ENCODE data around the gene HECA. TPM values are rescaled to one million over a fixed set of nuclear protein-coding genes. Genes with fewer than 3 reads are reported as not detected.

HECA gene
- total RNA-seq, 1 donor: 22.9 TPM

GRCh38 chr6:139124887-139125672 is 9.8 kb upstream of the HECA start:
- peak; percentile 76 for DNase-seq (ENCODE audit: low read depth)
- no peak overlapping the region for H3K4me3 ChIP-seq (ENCODE audit: low read depth, low read length)
- TF ChIP-seq CTCF (IDR thresholded peaks at IDR 0.05; ENCODE audit: insufficient read depth, low read depth, low read length): peak; percentile 59

- peak; percentile 81 for DNase-seq (ENCODE audit: low read depth)
- no peak overlapping the region for H3K4me3 ChIP-seq (ENCODE audit: low read depth, low read length)
- no peak for TF ChIP-seq CTCF (IDR thresholded peaks at IDR 0.05; ENCODE audit: insufficient read depth, low read depth, low read length)
Observed at GRCh38 chr6:139126255-139126654, 8.6 kb upstream of the HECA start.

DNA sequence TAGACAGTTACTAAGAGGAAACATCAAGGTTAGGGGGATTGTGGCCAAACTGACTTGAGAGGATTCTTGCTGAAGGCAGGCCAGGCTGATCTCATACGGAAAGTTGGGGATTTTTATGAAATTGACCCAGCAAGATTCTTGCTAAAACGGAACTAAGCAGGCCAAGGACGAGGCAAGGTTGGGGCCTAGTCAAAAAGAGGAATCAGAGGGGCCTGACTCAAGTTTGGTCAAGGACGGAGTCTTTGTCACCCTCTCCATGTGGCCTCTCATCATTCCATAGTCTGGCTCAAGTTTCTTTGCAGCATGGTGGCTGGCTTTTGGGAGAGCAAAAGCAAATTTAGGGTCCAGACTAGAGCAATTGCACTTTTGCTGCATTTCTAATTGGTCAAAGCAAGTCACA is 7.9 kb upstream of the HECA start:
- DNase-seq (ENCODE audit: low read depth): no peak
- TF ChIP-seq CTCF (IDR thresholded peaks at IDR 0.05; ENCODE audit: insufficient read depth, low read depth, low read length): no peak
- no peak overlapping the region for H3K4me3 ChIP-seq (ENCODE audit: low read depth, low read length)

DNA sequence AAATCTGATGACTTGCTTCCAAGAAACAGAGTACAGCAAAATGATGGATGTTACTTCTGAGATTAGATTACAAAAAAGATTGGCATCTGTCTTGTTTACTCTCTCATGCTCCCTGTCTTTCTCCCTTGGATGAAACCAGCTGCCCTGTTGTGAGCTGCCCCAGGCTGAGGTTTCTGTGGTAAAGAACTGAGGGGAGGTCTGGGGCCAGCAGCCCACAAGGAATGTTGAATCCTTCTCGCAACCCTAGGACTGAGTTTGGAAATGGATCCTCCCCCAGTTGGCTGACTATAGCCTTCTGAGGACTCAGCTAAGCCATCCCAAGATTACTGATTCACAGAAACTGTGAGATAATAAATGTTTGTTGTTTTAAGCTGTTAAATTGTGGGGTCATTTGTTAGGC is 5.6 kb upstream of the HECA start:
- no peak for TF ChIP-seq CTCF (IDR thresholded peaks at IDR 0.05; ENCODE audit: insufficient read depth, low read depth, low read length)
- no peak for DNase-seq (ENCODE audit: low read depth)
- no peak overlapping the region for H3K4me3 ChIP-seq (ENCODE audit: low read depth, low read length)

GRCh38 chr6:139131736-139132280 is 3.1 kb upstream of the HECA start:
- DNase-seq (ENCODE audit: low read depth): no peak
- TF ChIP-seq CTCF (IDR thresholded peaks at IDR 0.05; ENCODE audit: insufficient read depth, low read depth, low read length): no peak
- H3K4me3 ChIP-seq (ENCODE audit: low read depth, low read length): no peak overlapping the region

DNA sequence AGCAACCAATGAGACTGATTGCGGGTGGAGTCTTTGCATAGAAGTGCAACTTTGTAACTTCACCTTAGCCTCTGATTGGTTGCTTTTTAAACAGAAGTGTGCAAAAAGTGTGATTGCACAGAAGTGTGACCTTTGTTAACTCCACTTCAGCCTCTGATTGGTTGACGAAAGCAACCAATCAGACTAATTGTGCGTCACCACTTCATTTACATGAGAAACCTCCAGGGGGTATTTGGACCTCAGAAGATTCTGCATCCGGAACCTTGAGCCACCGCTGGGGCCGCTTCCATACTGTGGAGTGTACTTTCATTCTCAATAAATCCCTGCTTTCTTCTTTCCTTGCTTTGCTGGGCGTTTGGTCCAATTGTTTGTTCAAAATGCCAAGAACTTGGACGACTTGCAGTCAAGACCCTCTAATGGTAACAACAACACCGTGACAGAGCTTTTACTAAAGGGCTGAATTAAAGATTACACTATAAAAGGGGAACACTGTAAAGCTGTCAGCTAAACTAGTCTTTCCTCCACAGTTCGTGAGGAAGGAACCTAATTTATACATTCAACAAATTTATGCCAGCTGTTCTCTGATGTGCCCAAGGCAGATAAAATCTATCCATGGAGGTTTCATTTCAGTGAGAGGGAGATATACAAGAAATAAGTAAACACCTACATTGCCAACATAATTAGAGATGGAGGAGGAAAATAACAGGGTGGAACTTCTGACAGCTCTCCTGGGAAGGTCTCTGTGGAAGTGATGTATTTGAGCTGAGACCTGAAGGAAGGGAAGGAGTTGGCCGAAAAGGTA is 1.4 kb upstream of the HECA start:
- H3K4me3 ChIP-seq (ENCODE audit: low read depth, low read length): no peak overlapping the region
- DNase-seq (ENCODE audit: low read depth): no peak
- peak; percentile 4 for TF ChIP-seq CTCF (IDR thresholded peaks at IDR 0.05; ENCODE audit: insufficient read depth, low read depth, low read length)
